ENCODE data around the gene ASPM.

DNA sequence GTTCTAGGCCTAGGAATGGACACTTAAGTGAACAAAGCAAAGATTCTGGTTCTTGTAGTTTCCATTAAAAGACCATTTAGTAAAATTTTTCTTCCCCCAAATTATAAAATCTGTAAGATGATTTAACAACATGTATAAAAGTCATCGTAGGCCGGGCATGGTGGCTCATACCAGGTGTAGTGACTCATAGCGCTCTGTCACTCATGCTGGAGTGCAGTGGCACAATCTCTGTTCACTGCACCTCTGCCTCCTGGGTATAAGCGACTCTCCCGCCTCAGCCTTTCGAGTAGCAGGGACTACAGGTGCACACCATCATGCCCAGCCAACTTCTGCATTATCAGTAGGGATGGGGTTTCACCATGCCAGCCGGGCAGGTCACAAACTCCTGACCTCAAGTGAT lies 9.1 kb downstream of the ASPM start:
- TF ChIP-seq CTCF (IDR thresholded peaks at IDR 0.05) (no peak), POLR2A (IDR thresholded peaks at IDR 0.05) (no peak)
